ENCODE data around the gene TMEM190.

The TMEM190 gene

GRCh38 chr19:55426042-55426441 is 49.4 kb downstream of the TMEM190 start:
- H3K4me3 ChIP-seq (ENCODE audit: low read depth, low read length), result no peak overlapping the region
- TF ChIP-seq CTCF (IDR thresholded peaks at IDR 0.05; ENCODE audit: low read depth, low read length, missing control alignments), result no peak
- no peak for DNase-seq (ENCODE audit: low read depth)
- in situ Hi-C loops (cut with HindIII; ENCODE audit: low sequenced_read_pairs), result no loop called here
